ES-I3 (cell line): ENCODE measurements around the gene NENF.

Source experiments
- H3K36me3 ChIP-seq: 2 replicates; pipeline ENCODE4 v1.6.1; 2013; ENCODE audit warnings: mild to moderate bottlenecking, low read length, control low read depth, moderate library complexity; ENCODE audit not compliant: insufficient read depth
- H3K4me1 ChIP-seq: 2 replicates; pipeline ENCODE4 v1.6.1; 2013; ENCODE audit warnings: mild to moderate bottlenecking, control low read depth, low read length; ENCODE audit not compliant: insufficient read depth
- H3K9ac ChIP-seq: 2 replicates; pipeline ENCODE4 v1.6.1; 2013; ENCODE audit warnings: low read depth, mild to moderate bottlenecking, low read length, moderate library complexity
- H3K9me3 ChIP-seq: 2 replicates; pipeline ENCODE4 v1.6.1; 2013; ENCODE audit warnings: mild to moderate bottlenecking, low read length, moderate library complexity; ENCODE audit not compliant: control insufficient read depth, insufficient read depth

The NENF gene

DNA sequence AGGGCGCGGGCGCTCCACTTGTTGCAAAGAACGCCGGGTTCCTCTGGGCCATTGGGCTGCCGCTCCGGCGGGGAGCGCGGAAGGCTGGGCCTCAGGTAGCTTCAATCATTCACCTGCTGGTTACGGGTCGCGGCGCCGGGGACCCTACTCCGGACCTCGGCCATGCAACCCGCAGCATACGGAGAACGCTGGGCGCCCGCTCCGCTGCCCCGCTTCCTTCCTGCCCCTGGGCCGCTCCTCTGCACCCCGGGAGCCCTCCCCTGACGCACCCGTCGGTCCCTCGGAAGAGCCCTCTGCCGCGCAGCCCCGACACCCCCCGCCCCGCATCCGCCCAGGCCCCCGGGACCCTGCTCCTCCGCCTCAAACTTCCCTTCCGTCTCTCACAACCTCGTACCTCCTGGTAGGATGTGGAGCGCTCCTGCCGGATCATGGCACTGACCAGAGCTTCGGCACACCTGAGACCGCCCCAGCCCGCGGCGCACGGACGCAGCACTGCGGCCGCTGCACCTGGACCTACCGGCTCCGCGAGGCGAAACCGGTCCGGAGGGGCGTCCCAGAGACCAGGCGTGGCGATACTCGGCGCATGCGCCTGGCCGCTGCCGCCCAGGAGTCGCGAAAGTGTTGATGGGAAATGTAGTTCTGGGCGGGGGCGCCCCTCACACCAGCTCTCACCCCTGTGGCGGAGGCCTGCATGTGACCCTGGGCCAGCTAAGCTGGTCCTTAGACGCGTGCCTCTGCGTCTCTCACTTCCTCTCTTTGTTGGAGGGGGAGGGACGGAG is 18.2 kb upstream of the NENF start, which contains the start of gene PACC1:
Gene PACC1 (minus strand): TSS at position 559 of the 779 bp plus-strand sequence. CDS start 129 bp downstream, at position 430.
- Histone ChIP-seq H3K9me3 (no peaks in the 10 kb centered on the region), H3K9ac (peak within 1 kb of the TSS; percentile 64), H3K36me3 (peaks cover 6% of the 10 kb centered on the region; the same call in 1 of the 2 replicates), H3K4me1 (peaks cover 15% of the 10 kb centered on the region)

- no peaks in the 10 kb centered on the region; the same call in 1 of the 2 replicates for H3K36me3 ChIP-seq
- H3K4me1 ChIP-seq = peaks cover 15% of the 10 kb centered on the region
- peak overlapping the region; percentile 16; the same call in 1 of the 2 replicates for H3K9ac ChIP-seq
- H3K9me3 ChIP-seq = no peaks in the 10 kb centered on the region
Observed at GRCh38 chr1:212415107-212415841, 17.4 kb upstream of the NENF start.

- no peaks in the 10 kb centered on the region for H3K9me3 ChIP-seq
- no peak overlapping the region for H3K9ac ChIP-seq
- no peaks in the 10 kb centered on the region for H3K36me3 ChIP-seq
- no peaks in the 10 kb centered on the region for H3K4me1 ChIP-seq
Observed at GRCh38 chr1:212421165-212421564, 11.6 kb upstream of the NENF start.

DNA sequence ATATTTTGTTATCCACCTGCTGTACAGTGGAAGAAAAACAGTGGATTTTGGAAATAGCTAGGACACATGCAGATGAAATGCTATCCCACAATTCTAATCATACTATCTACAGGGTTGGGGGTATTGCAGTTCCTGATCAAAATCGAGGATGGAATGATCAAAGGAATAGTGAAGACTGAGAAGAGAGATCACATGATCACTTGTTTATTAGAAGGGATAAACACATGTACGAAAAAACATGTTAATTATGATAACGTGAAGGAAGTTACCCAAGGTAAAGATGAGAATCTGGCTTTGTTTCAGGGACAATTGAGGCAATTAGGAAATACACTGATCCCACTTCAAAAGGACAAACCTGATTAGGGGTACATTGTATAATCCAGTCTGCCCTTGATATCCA is 8.8 kb upstream of the NENF start:
- H3K9ac ChIP-seq = no peak overlapping the region
- H3K9me3 ChIP-seq = no peaks in the 10 kb centered on the region
- H3K4me1 ChIP-seq = no peaks in the 10 kb centered on the region
- no peaks in the 10 kb centered on the region for H3K36me3 ChIP-seq

- no peak overlapping the region for H3K9ac ChIP-seq
- no peaks in the 10 kb centered on the region for H3K9me3 ChIP-seq
- H3K36me3 ChIP-seq = no peaks in the 10 kb centered on the region
- H3K4me1 ChIP-seq = 0 out of 2 replicates have a peak, but pooled peaks cover 11% of the 10 kb centered on the region
Observed at GRCh38 chr1:212428496-212428895, 4.2 kb upstream of the NENF start.

DNA sequence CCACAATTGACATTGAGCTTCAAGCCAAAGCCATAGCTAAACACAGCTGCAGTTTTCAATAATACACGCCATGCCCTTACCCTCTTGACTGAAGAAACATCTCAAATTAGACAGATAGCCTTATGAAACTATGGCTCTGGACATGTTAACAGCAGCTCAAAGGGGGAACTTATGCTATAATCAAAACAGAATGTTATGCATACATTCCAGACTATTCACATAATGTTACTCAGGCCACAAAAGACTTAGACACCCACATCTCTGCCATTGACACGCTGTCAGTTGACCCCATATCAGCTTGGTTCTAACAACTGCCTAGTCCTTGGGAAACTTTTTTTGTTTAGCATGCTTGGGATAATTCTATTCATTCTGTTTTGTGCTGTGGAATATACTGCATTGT is 2.3 kb upstream of the NENF start:
- Histone ChIP-seq H3K36me3 (no peaks in the 10 kb centered on the region), H3K9me3 (no peaks in the 10 kb centered on the region), H3K4me1 (peaks cover 11% of the 10 kb centered on the region; the same call in 1 of the 2 replicates), H3K9ac (no peak overlapping the region)

- no peak overlapping the region for H3K9ac ChIP-seq
- peaks cover 11% of the 10 kb centered on the region; the same call in 1 of the 2 replicates for H3K4me1 ChIP-seq
- H3K36me3 ChIP-seq = no peaks in the 10 kb centered on the region
- H3K9me3 ChIP-seq = no peaks in the 10 kb centered on the region
Observed at GRCh38 chr1:212430955-212431394, 1.7 kb upstream of the NENF start.

GRCh38 chr1:212431644-212432043 is 1.1 kb upstream of the NENF start:
- Histone ChIP-seq H3K9me3 (no peaks in the 10 kb centered on the region), H3K4me1 (peaks cover 11% of the 10 kb centered on the region; the same call in 1 of the 2 replicates), H3K9ac (no peak overlapping the region)

DNA sequence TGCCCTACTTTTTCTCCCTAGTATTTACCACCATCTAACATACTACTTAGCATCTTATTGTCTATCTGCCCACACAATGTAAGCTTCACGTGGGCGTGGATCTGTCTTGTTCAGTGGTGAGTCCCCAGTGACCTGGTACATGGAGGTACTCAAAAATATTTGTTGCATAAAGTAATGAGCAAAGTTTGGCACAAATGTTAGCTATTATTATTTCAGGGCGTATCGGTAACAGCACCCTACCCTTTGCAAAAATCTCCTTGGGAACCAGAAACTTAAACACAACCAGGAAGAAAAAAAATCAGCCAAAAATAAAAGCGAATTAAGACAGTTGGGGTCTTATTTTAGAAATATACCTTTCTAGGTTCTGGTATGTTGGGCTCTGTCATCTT is 454 bp upstream of the NENF start:
- no peaks in the 10 kb centered on the region for H3K36me3 ChIP-seq
- H3K4me1 ChIP-seq = peaks cover 11% of the 10 kb centered on the region; the same call in 1 of the 2 replicates
- H3K9ac ChIP-seq = peak overlapping the region; percentile 55
- no peaks in the 10 kb centered on the region for H3K9me3 ChIP-seq

More at GRCh38 chr1:212431644-212432043, 1.1 kb upstream of the NENF start:
- no peaks in the 10 kb centered on the region for H3K36me3 ChIP-seq

- Histone ChIP-seq H3K4me1 (peaks cover 11% of the 10 kb centered on the region; the same call in 1 of the 2 replicates), H3K9ac (peak overlapping the region; percentile 55; the same call in 1 of the 2 replicates), H3K9me3 (no peaks in the 10 kb centered on the region), H3K36me3 (no peaks in the 10 kb centered on the region)
Observed at GRCh38 chr1:212433577-212434462, 1.1 kb downstream of the NENF start.

- H3K4me1 ChIP-seq = peaks cover 11% of the 10 kb centered on the region; the same call in 1 of the 2 replicates
- no peaks in the 10 kb centered on the region for H3K36me3 ChIP-seq
- H3K9ac ChIP-seq = no peak overlapping the region
- no peaks in the 10 kb centered on the region for H3K9me3 ChIP-seq
Observed at GRCh38 chr1:212434992-212435391, 2.3 kb downstream of the NENF start.

GRCh38 chr1:212437179-212437798 is 4.6 kb downstream of the NENF start:
- Histone ChIP-seq H3K36me3 (no peaks in the 10 kb centered on the region), H3K4me1 (peaks cover under 1% of the 10 kb centered on the region; the same call in 1 of the 2 replicates), H3K9ac (no peak overlapping the region), H3K9me3 (no peaks in the 10 kb centered on the region)

DNA sequence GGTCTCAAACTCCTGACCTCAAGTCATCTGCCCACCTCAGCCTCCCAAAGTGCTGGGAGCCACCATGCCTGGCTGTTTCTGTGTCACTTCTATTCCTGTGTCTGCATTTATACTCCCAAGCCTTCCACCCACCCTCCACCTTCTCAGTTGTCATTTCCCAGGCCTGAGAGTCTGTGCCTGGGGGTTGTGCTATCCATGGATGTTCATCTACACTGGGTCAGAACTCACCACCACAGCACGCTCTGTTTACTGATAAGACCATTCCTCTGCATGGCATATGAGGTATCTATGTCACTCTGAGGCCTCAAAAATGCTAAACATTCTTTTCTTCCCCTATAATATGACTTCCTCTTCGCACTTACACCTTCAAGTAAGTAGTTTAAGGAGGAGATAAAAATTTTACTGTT is 6.1 kb downstream of the NENF start:
- no peak overlapping the region for H3K9ac ChIP-seq
- no peaks in the 10 kb centered on the region; the same call in 1 of the 2 replicates for H3K4me1 ChIP-seq
- H3K36me3 ChIP-seq = no peaks in the 10 kb centered on the region
- no peaks in the 10 kb centered on the region for H3K9me3 ChIP-seq
